GM19452 (cell line): Measurements from ENCODE around the gene INTS15.

Experiments
- ATAC-seq: cut with Tn5 transposase; IDR thresholded peaks from one replicate; pipeline ENCODE4 v1.9.1; 2021; ENCODE audit not compliant: unreplicated experiment

INTS15 gene

GRCh38 chr7:6589829-6590644 lies at the start of gene INTS15:
Gene INTS15, plus strand, starts transcription at chr7:6590021. Its CDS starts 263 bp downstream, at chr7:6590284.
- ATAC-seq: peak; percentile 88

GRCh38 chr7:6542368-6542767 lies 47.5 kb upstream of the INTS15 start:
- no peak for ATAC-seq

DNA sequence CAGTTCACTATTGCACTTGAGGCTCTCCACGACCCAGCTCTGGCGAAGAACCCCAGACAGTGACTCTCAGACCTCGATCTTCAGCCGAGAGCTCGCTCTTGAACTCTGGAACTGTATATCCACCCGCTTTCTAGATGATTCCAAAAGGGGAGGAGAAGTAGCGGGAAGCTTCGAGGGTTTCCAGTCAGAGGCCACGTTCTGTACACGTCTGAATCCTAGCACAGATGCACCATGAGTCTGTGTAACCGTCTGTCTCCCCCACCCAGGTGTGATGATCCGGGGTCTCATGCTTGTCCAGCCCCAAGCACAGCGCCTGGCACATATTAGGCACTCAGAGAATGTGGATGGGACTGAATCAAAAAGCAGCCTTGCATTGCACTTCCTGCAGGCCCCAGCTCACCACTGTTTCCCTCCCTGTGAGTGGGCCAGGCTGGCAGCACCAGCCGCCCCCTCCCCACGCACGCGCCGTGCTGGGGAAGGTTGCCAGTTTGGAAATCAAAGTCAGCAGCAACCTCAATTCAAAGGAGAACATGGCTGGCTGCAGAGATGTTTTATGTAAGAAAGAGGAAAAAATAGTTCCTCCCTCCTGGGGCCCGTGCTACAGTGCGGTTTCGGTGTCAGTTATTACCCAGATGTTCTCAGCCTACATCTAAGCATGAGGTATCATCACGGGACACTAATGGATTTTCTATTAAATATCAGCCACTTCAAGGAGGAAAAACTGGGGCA lies 44.3 kb upstream of the INTS15 start:
- no peak for ATAC-seq

GRCh38 chr7:6546498-6547251 lies 43.1 kb upstream of the INTS15 start:
- ATAC-seq: no peak

DNA sequence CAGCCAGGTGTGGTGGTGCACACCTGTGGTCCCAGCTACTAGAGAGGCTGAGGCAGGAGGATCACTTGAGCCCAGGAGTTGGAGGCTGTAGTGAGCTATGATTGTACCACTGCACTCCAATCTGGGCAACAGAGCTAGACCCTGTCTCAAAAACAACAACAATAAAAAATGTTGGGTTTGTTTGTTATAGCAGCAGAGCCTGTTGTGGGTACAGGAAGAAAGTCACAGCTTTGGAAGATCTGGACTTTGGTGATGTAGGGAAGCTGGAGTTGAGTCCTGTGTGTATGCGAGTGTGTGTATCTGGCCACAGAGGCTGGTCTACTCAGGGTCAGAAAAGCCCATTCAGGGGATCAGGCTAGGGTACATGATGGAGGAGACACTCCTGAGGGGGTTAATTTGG lies 42.4 kb upstream of the INTS15 start:
- no peak for ATAC-seq

GRCh38 chr7:6551016-6551511 lies 38.8 kb upstream of the INTS15 start, which contains the start of gene GRID2IP:
Gene GRID2IP, minus strand, starts transcription at chr7:6551461. Its CDS starts 25 bp downstream, at chr7:6551436.
- no peak for ATAC-seq

- no peak for ATAC-seq
These were observed 36.3 kb upstream of the INTS15 start for GRCh38 chr7:6553448-6554044.

- ATAC-seq: no peak
These were observed 35.0 kb upstream of the INTS15 start for GRCh38 chr7:6554848-6555247.

GRCh38 chr7:6556196-6556595 lies 33.6 kb upstream of the INTS15 start:
- ATAC-seq: no peak

GRCh38 chr7:6558837-6559236 lies 31.0 kb upstream of the INTS15 start:
- no peak for ATAC-seq

GRCh38 chr7:6559896-6560295 lies 29.9 kb upstream of the INTS15 start:
- ATAC-seq: no peak

GRCh38 chr7:6562106-6562505 lies 27.7 kb upstream of the INTS15 start:
- no peak for ATAC-seq

- ATAC-seq: no peak
These were observed 25.7 kb upstream of the INTS15 start for GRCh38 chr7:6563936-6564770.

DNA sequence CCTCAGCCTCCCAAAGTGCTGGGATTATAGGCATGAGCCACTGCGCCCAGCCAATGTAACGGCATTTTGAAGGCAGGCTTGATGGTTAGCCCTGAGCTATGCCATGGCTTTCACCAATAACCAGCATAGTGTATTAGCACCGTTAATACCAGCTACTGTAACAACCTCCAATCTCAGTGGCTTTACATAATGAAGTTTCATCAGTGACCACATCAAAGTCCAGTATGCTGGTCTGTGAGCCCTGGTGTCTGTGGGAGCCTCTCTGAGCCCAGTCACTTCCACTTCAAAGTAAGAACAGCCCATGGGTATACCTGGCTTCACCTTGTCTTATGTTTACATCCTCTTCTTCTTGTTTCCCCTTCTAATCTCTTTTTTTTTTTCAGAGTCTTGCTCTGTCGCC lies 24.2 kb upstream of the INTS15 start:
- no peak for ATAC-seq

GRCh38 chr7:6567886-6568285 lies 21.9 kb upstream of the INTS15 start:
- ATAC-seq: no peak

GRCh38 chr7:6571160-6571779 lies 18.6 kb upstream of the INTS15 start:
- ATAC-seq: no peak

- no peak for ATAC-seq
These were observed 14.4 kb upstream of the INTS15 start for GRCh38 chr7:6575281-6576023.

DNA sequence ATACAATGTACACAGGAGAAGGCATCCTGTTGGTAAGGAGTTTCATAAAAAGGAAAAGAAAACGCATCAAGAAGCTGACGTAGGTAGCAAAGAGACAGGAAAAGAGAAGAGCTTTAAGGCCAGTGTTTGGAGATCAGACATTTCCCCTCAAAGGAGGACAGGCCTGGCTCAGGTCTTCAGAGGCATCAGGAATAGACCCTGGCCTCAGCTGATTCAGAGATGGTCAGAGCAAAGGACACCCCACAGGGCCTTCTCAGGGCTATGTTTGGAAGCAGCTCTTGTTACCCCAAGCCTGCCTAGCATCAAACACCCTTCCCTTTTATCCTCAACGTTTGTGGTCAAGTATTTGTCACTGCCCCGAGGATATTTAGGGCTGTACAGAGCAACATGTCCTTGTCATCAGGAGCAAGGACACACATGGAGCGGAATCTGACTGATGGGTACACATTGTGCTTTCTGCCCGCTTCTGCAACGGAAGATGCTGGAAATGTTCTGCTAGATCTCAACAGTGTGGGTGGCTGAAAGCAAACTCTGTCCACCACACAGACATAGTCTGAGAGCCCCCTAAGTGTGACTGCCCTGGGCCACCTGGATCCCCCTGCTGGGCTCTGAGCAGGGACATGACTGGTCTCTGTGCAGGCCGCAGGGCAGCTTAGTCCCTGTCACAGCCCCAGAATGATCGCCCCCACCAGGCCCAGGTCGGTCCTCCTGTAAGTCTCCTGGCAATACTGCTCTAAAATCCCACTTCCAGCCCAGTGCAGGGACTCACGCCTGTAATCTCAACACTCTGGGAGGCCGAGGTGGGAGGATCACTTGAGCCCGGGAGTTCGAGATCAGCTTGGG lies 13.6 kb upstream of the INTS15 start:
- no peak for ATAC-seq
